NB4 (cell line): Measurements from ENCODE around the gene RBM18.

ENCODE experiments used
- CTCF ChIP-seq: IDR thresholded peaks from one replicate; pipeline ENCODE4 v1.5.1; 2012; ENCODE audit warnings: low read depth, low read length
- MAX ChIP-seq: IDR thresholded peaks from 2 replicates; pipeline ENCODE4 v1.6.1; 2011; ENCODE audit warnings: low read depth, low read length
- MYC ChIP-seq: IDR thresholded peaks from 2 replicates; pipeline ENCODE4 v1.6.1; 2011; ENCODE audit warnings: low read depth, low read length
- POLR2A ChIP-seq: IDR thresholded peaks from 2 replicates; pipeline ENCODE4 v1.6.1; 2011; ENCODE audit warnings: mild to moderate bottlenecking; ENCODE audit not compliant: insufficient read length; ENCODE audit errors: extremely low read depth

- TF ChIP-seq CTCF = no peak
- TF ChIP-seq POLR2A = no peak
- no peak for TF ChIP-seq MYC
- no peak for TF ChIP-seq MAX
Measured at GRCh38 chr9:122262073-122262472, 2.6 kb downstream of the RBM18 start.
